AG09309 (cell line): ENCODE measurements around the gene SOX12.

Experiments used
- DNase-seq: peaks from one replicate; pipeline ENCODE4 v3.0.0-alpha.2; 2010; ENCODE audit warnings: low read depth
- H3K4me3 ChIP-seq: 2 replicates; pipeline ENCODE4 v1.5.1; 2011; ENCODE audit warnings: mild to moderate bottlenecking, low read depth, low read length, moderate library complexity; ENCODE audit not compliant: control insufficient read depth
- CTCF ChIP-seq: IDR thresholded peaks from 2 replicates; pipeline ENCODE4 v1.5.1; 2011; ENCODE audit warnings: mild to moderate bottlenecking, low read depth, low read length, inconsistent platforms; ENCODE audit not compliant: insufficient read depth, control insufficient read depth; ENCODE audit errors: missing control alignments

The SOX12 gene

GRCh38 chr20:324177-325044 is 941 bp upstream of the SOX12 start:
- TF ChIP-seq CTCF: peak; percentile 40
- DNase-seq: no peak
- peak overlapping the region; percentile 64 for H3K4me3 ChIP-seq

GRCh38 chr20:325889-326644 is 715 bp downstream of the SOX12 start:
- DNase-seq: no peak
- no peak for TF ChIP-seq CTCF
- H3K4me3 ChIP-seq: peak overlapping the region; percentile 64

GRCh38 chr20:326645-327185 is 1.4 kb downstream of the SOX12 start:
- TF ChIP-seq CTCF: no peak
- H3K4me3 ChIP-seq: peak overlapping the region; percentile 64
- no peak for DNase-seq

GRCh38 chr20:327186-328026 is 2.1 kb downstream of the SOX12 start:
- H3K4me3 ChIP-seq: peak overlapping the region; percentile 64

GRCh38 chr20:328027-328974 is 2.9 kb downstream of the SOX12 start:
- peak overlapping the region; percentile 64 for H3K4me3 ChIP-seq
- TF ChIP-seq CTCF: no peak
- no peak for DNase-seq

More at GRCh38 chr20:327186-328026, 2.1 kb downstream of the SOX12 start:
- no peak for DNase-seq
- no peak for TF ChIP-seq CTCF
